Stimulated activated CD4-positive, alpha-beta T cell treated with anti-CD3 and anti-CD28 coated beads, Interleukin-12 subunit alpha, Interleukin-12 subunit beta, amount 100 ng/mL, for 24 hours (primary cell): Measurements from ENCODE around the gene TCF12.

Experiments
- DNase-seq, 2 experiments: peaks; one replicate each; pipeline ENCODE4 v3.0.0-alpha.2; 2020; ENCODE audit warnings: low read depth in 2 of 2

TCF12 gene

DNA sequence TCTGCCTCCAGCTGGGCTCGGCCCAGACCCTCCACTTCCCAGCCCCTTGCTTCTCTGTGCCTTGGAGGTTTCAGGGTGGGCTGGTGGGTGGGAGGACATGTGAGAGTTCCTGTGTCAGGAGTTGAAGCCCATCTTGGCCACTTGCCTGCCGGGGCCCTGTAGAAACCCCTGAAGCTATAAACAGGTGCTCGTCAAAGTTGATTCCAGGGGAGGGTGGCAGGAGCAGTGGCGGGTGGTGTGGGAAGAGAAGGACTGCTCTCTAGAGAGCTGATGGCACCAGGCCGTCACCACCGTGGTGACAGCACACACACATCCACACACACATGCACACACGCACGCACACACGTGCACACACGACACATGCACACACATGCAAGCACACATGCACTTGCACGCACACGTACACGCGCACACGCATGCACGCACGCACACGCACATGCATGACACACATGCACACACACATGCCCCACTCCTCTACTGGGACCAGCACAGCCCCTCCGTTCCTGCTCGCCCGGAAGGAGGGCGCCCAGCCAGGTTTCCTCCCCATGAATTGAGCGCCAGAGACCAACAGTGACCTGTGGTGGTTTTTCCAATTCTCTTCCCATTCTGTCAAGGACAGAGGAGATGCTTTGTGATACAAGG lies 401.6 kb downstream of the TCF12 start:
- no peak for DNase-seq

DNA sequence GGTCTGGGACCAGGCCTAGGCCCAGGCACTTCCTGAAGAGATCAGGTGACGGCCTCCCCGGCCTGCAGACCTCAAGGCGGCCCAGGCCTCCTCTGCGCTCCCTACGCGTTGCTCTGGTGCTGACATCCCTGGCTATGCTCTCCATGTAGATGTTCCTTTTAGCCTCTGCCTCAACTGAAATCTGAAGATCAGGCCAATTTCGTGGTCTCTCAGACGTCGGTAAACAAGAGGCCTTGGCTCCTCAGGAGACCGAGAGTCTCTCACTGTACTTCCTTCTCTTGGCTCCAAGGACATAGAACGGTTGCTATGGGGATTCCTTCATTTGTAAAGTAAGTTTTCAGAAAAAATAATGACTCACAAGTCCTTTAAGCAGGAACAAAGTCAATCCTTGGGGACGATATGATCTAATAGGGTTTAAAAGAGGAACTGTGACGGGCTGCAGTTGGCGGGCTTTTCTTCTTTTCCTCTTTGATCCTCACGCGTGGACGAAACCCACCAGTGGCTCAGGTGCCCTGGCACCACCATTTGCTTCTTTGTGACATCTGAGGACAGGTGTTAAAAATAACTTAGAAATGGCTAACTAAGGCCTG lies 402.3 kb downstream of the TCF12 start:
- no peak for DNase-seq

DNA sequence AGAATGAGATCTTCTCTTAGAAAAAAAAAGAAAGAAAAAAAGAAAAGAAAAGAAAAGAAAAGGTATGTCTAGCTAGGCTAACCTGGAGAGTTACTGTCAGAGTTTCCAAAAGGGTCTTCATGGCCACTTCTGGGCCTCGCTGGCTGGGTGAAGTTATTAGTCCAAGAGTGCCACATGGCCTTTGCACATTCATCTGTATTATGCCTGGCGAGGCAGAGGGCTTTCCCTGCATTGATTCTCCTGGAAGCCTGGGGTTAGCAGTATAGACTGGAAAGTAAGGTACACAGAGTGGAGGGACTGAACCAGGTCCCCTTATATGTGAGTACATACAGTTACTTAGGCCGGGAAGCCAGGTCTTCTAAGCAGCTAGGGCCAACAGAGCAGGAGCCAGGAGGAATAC lies 403.0 kb downstream of the TCF12 start:
- no peak for DNase-seq

DNA sequence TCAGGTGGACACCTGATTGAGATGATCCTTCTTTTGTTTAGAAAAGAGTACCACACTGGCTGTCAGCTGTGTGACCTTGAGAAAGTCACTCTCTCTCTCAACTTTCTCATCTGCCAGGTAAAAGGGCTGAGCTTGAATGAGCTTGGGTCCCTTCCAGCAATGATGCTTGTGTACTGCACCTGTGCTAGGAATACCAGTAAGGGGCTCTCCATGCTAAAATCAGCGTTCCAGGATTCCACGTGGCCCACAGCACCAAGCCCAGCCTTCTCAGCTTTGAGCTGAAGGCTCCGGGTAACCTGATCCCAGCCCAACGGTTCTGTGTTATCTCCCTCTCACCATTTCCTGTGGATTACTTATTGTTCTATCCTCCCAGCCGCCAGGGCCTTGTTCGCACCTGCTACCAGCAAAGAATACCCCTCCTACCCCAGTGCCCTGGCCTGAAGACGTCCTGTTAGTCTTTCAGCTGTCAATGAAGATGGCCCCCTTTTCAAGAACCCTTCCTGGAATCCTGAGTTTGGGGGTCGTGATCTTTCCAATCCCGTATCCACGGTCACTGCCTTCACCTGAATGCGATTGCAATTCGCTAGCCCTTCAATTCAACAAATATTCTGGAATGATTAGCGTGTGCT lies 403.6 kb downstream of the TCF12 start:
- no peak for DNase-seq

DNA sequence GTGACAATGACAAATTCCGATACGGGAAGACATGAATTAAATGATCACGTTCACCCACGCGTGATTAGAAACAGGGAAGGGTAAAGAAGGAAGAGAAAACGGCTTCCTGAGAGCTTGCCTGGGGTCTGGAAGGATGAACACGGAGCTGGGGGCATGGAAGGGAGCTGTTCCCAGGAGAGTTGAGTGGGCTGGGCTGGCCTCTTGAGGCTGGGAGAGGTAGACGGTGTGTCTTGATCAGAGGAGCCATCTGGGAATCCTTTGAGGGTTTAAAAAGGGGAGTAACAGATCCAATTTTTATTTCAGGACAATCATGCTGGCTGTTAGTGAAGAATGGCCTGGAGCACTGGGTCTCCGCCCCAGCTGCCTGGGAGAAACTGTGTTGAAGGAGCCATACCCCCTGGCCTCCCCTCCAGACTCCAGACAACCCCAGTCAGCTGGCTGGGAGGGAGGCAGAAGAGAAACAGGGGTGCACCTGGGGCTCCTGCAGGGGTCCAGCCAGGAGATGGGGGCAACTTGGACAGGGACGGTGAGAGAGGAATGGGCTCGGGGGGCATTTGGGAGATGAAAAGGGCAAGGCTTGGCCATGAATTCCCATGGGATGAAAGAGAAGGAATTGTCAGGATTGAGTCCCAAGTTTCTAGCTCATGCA lies 404.3 kb downstream of the TCF12 start:
- DNase-seq = no peak

DNA sequence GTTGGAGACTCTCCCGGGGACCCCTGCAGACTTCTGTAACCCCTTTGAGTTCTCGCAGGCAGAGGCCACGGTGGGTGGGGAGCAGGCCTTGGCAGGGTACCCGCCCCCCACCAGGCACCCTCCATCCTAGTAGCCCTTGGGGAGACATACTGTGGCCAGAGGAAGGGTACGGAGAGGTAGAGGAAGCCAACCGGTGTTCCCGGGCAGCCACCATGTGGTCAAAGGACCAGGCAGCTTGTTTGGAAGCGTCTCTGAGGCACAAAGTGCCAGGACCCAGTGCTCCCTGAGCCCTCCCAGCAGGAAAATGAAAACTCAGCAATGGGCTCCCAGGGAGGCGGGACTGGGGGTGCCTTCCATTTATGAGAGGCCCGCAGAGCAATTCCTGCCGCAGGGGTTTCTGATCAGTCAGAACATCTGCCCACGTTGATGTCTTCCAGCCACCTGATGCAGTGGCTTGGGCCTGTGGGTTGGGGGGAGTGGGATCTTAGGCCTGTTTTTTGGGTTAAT lies 404.9 kb downstream of the TCF12 start:
- no peak for DNase-seq

DNA sequence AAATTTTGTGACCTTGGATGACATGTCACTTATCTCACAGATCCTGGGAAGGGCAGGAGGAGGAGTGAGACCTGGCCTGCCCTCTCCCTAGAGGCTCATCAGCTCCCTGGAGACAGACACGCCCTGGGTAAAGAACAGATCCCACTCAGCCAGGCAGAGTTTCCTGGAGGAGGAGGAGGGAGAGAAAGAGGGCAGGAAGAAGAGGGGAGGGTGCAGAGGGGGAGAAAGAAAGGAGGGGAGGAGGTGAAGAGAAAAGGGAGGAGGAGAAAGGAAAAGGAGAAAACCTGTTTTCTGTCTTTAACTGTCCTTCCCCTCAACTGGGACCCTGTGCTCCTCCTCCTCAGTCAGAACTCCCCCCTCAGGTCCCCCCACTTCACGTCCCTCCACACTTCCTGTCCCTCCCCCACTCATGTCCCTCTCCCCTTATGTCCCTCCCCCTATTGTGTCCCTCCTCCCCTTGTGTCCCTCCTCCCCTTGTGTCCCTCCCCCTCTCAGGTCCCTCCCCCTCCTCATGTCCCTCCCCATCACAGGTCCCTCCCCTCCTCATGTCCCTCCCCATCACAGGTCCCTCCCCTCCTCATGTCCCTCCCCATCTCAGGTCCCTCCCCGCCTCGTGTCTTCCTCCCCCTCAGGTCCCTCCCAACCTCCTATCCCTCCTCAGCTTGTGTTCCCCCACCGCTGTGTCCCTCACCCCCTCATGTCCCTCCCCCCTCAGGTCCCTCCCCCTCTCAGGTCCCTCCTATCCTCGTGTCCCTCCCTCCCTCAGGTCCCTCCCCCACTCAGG lies 405.6 kb downstream of the TCF12 start:
- DNase-seq = no peak

DNA sequence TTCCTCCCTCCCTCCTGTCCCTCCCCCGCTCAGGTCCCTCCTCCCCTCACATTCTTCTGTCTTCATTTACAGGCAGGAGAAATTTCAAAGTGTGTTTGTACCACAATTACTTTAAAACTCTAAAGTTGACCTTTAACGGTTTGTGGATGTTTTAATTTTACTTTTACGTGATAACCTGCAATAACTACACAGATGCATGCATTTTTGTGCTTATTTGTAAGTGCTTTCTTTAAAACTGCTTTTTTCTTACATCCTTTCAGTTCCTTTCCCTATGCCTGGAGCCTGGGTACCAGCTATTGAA lies 406.1 kb downstream of the TCF12 start:
- no peak for DNase-seq

DNA sequence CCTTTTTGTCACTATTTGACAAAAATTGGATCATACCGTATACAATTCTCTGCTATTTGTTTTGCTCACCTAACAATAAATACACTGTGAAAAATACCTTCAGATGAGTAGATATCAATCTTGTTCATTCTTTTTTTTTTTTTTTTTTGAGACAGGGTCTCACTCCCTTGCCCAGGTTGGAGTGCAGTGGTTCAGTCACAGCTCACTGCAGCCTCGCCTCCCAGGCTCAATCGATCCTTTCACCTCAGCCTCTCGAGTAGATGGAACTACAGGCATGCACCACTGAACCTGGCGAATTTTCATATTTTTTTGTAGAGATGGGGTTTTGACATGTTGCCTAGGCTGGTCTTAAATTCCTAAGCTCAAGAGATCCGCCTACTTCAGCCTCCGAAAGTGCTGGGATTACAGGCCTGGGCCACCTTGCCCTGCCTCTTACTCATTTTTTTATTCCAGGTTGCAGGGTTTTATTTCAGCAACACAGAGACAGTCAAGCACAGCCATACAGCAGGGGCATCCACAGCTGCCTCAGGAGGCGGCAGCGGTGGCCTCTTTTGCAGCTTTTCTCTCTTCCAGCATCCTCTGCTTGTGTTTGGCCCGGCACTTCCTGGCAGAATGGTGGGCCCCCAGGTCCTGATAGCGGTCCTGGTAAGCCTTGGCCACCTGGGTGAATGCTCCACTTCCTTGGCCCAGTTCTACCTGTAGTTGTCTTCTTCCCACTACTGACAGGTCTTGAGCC lies 406.7 kb downstream of the TCF12 start:
- no peak for DNase-seq

DNA sequence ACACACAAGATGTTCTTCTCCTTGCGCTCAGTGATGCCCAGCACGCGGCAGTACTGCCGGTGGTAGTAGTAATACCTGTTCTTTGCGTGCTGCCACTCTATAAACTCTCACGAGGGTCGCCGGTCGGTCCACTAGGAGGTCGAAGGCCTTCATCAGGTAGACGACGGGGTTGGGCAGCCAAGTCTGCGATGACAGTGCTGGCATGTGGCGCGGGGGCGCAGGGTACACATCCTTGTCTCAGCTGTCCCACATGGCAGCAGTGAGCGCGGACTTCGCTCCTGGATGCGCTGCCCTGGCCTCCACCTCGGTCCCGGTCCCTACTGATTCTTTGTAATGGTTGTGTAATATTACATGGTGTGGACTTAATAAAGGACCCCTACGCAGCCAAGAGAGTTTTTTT lies 407.8 kb downstream of the TCF12 start:
- no peak for DNase-seq

DNA sequence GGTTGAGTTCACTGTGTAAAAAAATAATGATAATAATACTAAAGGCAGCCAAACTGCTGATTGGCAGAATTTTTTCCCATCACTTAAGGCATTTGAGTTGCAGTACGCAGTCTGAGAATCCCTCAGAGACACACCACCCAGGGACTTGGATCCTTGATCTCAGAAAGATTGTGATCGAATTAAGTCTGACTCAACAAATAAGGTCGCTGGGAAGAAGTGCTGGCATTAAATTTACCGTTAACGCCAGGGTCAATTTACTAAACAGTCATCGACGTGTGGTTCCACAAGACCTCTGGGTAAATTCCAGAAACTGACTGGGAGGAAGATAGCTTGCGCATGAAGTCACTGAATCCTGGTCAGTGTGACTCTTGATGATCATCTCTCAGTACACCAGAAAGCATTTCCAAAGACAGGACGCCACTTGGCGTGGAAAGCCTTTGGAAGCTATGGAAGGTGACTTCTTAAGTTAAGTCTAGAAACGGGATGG lies 409.6 kb downstream of the TCF12 start:
- no peak for DNase-seq

DNA sequence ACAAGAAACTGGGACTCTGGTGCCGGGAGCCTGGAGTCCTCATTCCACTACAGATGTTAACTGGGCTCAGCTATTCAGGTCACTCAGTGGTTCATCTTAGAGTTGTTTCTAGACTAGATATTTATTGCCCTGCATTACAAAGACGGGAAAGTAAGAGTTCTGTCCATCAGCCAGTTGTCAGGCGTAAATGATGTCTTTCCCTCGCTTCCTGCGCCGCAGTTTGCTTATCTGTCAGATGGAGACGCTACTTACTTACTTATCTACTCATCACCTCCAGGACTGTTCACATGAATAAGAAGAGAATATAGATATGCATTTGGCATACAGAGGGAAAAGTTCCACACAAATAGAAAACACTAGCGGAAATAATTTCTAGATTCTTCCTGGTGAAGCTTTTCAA lies 410.0 kb downstream of the TCF12 start:
- DNase-seq = no peak

DNA sequence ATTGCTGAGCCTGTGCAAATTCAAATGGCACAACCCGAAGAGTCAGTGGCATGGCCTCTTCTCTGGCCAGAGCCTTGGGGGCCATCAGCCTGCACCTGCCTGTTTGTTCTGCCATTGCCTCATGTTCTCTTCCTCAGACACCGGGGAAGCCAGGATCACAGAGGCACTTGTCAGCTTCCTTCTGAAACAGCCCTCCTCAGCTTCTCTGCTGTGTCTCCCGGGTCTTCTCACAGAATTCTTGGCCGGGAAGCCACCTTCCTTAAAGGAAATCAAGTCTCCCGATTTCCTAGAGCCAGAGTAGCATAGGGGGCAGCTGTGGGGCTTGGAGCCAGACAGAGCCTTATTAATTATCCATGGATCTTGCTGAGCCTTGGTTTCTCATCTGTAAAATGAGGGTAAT lies 410.5 kb downstream of the TCF12 start:
- DNase-seq = no peak

DNA sequence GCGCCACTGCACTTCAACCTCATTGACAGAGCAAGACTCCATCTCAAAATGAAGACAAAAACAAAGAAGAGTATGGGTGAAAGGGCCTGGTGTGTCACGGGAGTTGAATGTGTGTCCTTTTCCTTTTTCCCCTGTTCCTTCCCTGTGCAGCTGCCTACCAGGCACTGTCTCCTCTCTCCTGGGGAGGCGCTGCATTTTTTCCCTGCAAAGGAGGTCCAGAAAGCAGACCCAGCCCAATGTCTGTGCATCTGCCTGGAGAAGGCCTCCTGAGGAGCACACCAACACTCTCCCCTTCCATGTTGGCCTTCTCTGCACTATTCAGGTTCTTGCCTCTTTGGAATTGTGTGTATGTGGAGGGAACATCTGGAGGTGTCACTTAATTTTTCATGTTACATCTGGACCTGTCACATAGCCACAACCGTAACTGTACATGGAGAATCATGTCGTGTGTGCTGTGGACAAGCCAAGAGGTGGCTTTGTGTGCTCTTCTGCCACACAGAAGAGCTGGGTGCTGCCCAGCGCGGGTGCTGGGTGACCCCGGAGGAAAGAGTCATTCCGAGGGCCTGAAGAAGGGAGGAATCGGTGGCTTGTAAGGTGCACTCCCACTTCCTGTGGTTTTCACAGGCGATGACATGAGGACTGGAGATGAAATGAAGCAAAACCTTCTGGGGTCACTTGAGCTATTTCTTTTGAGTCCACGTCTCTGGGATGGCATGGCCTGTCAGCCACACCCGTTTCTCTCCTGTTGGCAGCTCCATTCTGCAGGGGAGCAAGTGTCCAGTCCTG lies 411.3 kb downstream of the TCF12 start:
- no peak for DNase-seq

DNA sequence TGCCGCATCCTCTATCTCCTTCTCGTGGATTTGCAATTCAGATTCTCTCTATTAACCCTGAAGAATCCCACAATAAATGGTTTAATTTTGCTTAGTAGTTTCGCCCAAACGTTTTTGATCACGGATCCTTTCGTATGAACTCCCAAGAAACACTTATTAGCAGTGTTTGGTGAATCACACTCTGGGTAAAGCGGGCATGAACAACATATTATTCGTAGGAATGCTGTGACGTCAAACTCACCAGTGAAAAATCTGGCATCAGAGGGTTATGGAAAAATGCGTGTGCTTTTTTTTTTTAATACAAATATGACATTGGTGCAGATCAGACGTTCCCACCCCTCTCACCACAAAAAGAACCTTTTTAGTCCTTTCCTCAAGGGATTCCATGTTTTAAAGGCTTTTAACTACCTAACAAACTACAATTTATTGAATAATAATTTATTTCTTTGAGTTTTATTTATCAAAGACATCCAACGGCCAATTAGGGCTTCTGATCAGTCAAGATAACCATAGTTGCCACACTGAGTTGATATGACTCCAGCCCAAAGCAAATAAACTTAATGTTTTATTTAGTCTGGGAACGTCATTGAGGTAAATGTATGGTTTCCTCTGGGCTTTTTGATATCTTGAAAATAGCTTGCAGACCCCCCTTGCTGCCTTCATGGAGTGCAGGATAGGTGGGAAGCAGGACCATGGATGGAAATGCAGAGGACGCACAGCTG lies 412.3 kb downstream of the TCF12 start:
- no peak for DNase-seq

DNA sequence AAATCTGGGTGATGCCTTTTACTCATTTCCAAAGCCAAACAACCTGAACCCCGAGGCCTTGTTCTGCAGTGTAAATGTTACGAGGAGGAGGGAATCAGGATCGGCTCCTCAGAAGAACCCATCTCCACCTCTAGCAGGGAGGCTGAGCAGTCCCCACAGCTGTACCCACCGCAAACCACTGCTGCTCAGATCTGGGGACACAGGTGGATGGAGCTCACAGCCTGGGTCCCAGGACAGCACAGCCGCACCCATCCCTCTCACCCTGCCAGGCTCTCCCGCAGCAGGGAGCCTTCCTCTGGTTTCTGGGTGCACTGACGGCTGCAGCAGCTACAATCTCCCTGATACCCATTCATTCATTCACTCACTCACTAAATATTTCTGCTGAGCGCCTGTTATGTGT lies 413.9 kb downstream of the TCF12 start:
- DNase-seq = no peak

DNA sequence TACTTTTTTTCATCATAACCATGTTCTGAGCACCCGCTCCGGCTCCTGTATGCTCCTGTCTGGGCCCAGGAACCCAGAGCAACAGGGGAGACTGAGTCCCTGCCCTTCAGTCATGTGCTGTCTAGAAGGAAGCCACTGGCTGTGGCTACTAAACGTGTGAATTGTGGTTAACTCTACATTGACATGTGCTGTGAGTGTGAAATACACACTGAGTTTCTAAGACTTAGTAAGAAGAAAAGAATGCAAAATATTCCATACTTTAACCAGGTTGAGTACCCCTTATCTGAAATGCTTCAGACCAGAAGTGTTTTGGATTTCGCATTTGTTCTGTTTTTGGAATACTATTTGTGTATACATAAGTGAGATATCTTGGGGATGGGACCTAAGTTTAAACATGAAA lies 415.0 kb downstream of the TCF12 start:
- no peak for DNase-seq

DNA sequence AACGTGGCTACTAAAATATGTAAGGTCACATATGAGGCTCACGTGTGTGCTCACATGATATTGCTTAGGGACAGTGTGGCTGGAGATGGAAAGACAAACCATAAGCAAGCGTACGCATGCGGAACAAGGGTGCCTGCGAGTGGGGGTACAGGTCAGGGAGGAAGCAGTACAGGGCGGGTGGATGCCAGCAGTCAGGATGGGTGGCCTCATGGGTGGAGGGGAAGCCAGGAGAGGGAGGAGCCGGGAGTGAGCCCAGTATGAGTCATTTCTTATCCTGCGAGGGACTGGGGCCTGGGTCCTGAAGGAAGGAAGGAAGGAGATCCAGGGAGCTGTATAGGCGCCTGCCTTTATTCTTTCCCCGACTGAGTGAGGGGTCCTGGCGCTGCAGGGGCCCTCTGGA lies 415.8 kb downstream of the TCF12 start:
- DNase-seq = no peak

DNA sequence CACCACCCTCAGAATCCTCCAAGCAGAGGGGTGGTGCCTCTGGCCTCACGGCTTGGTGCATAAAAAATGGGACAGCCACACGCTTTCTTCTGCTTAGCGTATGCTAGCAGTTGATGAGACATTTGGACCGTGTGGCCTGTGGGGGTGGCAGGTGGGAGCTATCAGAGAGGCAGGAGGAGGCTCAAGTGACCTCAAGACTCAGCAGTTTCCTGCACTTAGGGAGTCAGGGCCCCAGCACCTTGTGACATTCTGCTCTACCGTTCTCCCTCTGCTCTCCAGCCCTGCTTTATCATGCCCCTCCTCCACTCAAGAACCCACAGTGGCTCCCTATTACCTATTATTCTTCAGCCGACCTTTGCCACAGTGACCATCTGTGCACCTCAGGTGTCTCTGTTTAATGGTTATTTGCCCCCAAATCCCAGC lies 416.9 kb downstream of the TCF12 start:
- no peak for DNase-seq

DNA sequence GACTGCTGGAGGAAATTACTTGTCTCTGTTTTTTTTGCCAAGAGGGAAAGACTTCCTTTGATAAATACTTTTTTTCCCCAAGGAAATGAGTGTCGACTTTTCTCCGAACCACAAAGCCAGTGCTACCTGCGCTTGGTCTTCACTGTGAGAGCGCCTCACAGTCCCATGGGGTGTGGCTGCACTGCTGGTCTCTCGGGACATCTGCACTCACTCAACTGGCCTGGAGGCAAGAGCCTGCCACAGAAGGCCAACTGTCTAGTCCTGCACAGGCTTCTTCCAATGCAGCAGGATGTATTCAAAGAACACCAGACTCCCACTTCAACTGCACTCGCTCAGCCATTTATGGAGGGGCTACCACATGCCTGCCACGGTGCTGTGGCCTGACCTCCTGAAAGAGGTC lies 417.3 kb downstream of the TCF12 start:
- no peak for DNase-seq
